GM12892 (cell line): ENCODE measurements around the gene NAALADL2.
"Not testable (repeated sequence)": the region's sequence is repeated elsewhere in the genome, so short reads cannot be mapped to it uniquely, and the experiment has no call there.

Source experiments
- DNase-seq: peaks from one replicate; pipeline ENCODE4 v3.0.0; 2011; ENCODE audit not compliant: insufficient read length
- FAIRE-seq: peaks from 2 replicates; lab custom pipeline; 2011; peaks lifted over from hg19 to GRCh38; lab: Jason Lieb, UNC
- POLR2A ChIP-seq: IDR thresholded peaks from 2 replicates; pipeline ENCODE4 v1.6.1; 2011; ENCODE audit warnings: low read depth, low read length, control low read depth
- POLR2AphosphoS5 ChIP-seq: IDR thresholded peaks from 2 replicates; pipeline ENCODE4 v1.6.1; 2011; ENCODE audit warnings: low read depth, low read length, control low read depth
- TAF1 ChIP-seq: IDR thresholded peaks from 2 replicates; pipeline ENCODE4 v1.6.1; 2011; ENCODE audit warnings: low read depth, mild to moderate bottlenecking, control low read depth, low read length, borderline replicate concordance

The NAALADL2 gene

GRCh38 chr3:175432376-175433025 is 573.4 kb downstream of the NAALADL2 start:
- DNase-seq (no peak), FAIRE-seq (no peak)
- TF ChIP-seq POLR2AphosphoS5 = no peak
- TF ChIP-seq TAF1 = no peak
- no peak for TF ChIP-seq POLR2A

- TF ChIP-seq TAF1 = no peak
- TF ChIP-seq POLR2AphosphoS5 = no peak
- TF ChIP-seq POLR2A = no peak
- no peak for FAIRE-seq
- DNase-seq = no peak
These were observed 574.0 kb downstream of the NAALADL2 start for GRCh38 chr3:175433026-175433674.

- TF ChIP-seq POLR2AphosphoS5 (no peak), POLR2A (no peak), TAF1 (no peak)
- no peak for DNase-seq
- FAIRE-seq = no peak
These were observed 575.4 kb downstream of the NAALADL2 start for GRCh38 chr3:175434561-175434960.

- FAIRE-seq (no peak), DNase-seq (no peak)
These were observed 584.5 kb downstream of the NAALADL2 start for GRCh38 chr3:175443682-175444081.

GRCh38 chr3:175445741-175446140 is 586.6 kb downstream of the NAALADL2 start:
- no peak for FAIRE-seq
- DNase-seq = no peak
- no peak for TF ChIP-seq TAF1
- TF ChIP-seq POLR2A = no peak
- no peak for TF ChIP-seq POLR2AphosphoS5

More at GRCh38 chr3:175443682-175444081, 584.5 kb downstream of the NAALADL2 start:
- no peak for TF ChIP-seq POLR2A
- TF ChIP-seq POLR2AphosphoS5 = no peak
- no peak for TF ChIP-seq TAF1

- DNase-seq (no peak), FAIRE-seq (no peak)
- TF ChIP-seq TAF1 (no peak), POLR2AphosphoS5 (no peak), POLR2A (no peak)
These were observed 588.4 kb downstream of the NAALADL2 start for GRCh38 chr3:175447521-175447920.

- DNase-seq = no peak
- no peak for FAIRE-seq
- TF ChIP-seq POLR2A = no peak
- TF ChIP-seq POLR2AphosphoS5 = no peak
- TF ChIP-seq TAF1 = no peak
These were observed 594.2 kb downstream of the NAALADL2 start for GRCh38 chr3:175453361-175453760.

GRCh38 chr3:175456466-175456865 is 597.3 kb downstream of the NAALADL2 start:
- FAIRE-seq (no peak), DNase-seq (no peak)
- TF ChIP-seq POLR2A (no peak), POLR2AphosphoS5 (no peak), TAF1 (no peak)

- DNase-seq (no peak), FAIRE-seq (no peak)
- TF ChIP-seq POLR2A = no peak
- no peak for TF ChIP-seq POLR2AphosphoS5
- no peak for TF ChIP-seq TAF1
These were observed 598.2 kb downstream of the NAALADL2 start for GRCh38 chr3:175457301-175457700.

- DNase-seq, FAIRE-seq: not testable (repeated sequence)
These were observed 601.8 kb downstream of the NAALADL2 start for GRCh38 chr3:175460849-175461399.

- DNase-seq (no peak), FAIRE-seq (no peak)
- TF ChIP-seq POLR2A (no peak), TAF1 (no peak), POLR2AphosphoS5 (no peak)
These were observed 605.2 kb downstream of the NAALADL2 start for GRCh38 chr3:175464362-175464761.

- TF ChIP-seq POLR2A (no peak), POLR2AphosphoS5 (no peak), TAF1 (no peak)
These were observed 610.0 kb downstream of the NAALADL2 start for GRCh38 chr3:175469124-175469523.

More at GRCh38 chr3:175469124-175469523, 610.0 kb downstream of the NAALADL2 start:
- DNase-seq (no peak), FAIRE-seq (no peak)
